C1 segment of cervical spinal cord (tissue), 14 donors: ENCODE measurements around the gene ARHGAP45.
A peak's percentile ranks its signal among the peaks of the same experiment; 100 is the strongest.

Experiments
- DNase-seq, 14 donors: peaks; one replicate each; lab custom pipeline; 2025; lab: John Stamatoyannopoulos, UW

The ARHGAP45 gene

GRCh38 chr19:1131718-1132551 lies 65.0 kb downstream of the ARHGAP45 start:
- DNase-seq = peak in 11 of 14 donors; percentile 8 to 86 (median 46)

- peak in 3 of 14 donors; percentile 21 to 82 (median 25) for DNase-seq
Observed at GRCh38 chr19:1132552-1133383, 65.8 kb downstream of the ARHGAP45 start.

- no peak for DNase-seq
Observed at GRCh38 chr19:1133471-1133929, 66.5 kb downstream of the ARHGAP45 start.

- no peak for DNase-seq
Observed at GRCh38 chr19:1134431-1134830, 67.5 kb downstream of the ARHGAP45 start.

- no peak for DNase-seq
Observed at GRCh38 chr19:1135454-1135853, 68.5 kb downstream of the ARHGAP45 start.

GRCh38 chr19:1136201-1136600 lies 69.2 kb downstream of the ARHGAP45 start:
- DNase-seq = peak in 1 of 14 donors; percentile 66
